ENCODE measurements around the gene OR2A14.

- TF ChIP-seq EZH2 (IDR thresholded peaks at IDR 0.05; ENCODE audit: low read length) (no peak), CTCF (optimal IDR thresholded peaks at IDR 0.05 in 1 of 3, IDR thresholded peaks at IDR 0.05 in 1 of 3, conservative IDR thresholded peaks at IDR 0.05 in 1 of 3; ENCODE audit: extremely low read depth in 1 of 3, insufficient read depth in 2 of 3, low read length in 3 of 3) (no peak)
These were observed 37.0 kb upstream of the OR2A14 start, which contains the start of gene OR2A12 for GRCh38 chr7:144085978-144086377.

Data from keratinocyte (primary cell).